Inflammatory macrophage (primary cell): ENCODE results near the gene OR10P1.

Experiments used
- DNase-seq, 2 donors: peaks; one replicate each; pipeline ENCODE4 v3.0.0-alpha.2; 2020 to 2022

The OR10P1 gene

GRCh38 chr12:55686366-55687010 lies 49.8 kb downstream of the OR10P1 start:
- no peak for DNase-seq
